ENCODE measurements around the gene PLXNA2.

DNA sequence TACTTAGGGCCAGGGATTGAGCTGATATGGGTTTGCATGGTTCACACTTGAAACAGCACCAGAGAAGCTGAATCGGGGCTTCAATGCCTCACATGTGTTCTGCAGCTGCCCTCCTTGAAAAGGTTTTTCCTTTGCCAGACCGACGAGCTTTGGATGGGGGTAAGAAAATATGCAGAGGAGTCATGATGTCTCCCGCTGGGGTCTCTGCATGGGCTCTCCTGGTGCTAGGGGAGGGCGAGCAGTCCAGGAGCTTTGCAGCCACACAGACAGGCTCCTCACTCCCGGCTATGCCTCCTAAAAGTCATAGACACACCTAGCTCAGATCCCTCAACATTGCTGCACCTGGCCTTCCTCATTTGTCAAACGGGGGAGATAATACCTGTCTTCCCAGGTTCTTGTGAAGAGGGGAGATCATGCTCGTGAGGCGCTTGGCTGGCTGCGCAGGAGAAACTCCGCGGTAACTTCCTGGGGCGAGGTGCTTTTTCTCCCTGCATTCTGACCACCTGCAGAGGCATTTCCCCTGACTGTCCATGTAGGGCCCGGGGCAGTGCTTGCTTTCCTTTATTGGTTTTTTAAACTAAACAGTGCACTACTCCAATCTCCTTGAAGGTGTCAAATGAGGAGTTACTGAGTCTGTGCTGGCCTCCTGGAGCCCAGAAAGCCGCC lies 112.4 kb downstream of the PLXNA2 start:
- TF ChIP-seq, protein P1, sequence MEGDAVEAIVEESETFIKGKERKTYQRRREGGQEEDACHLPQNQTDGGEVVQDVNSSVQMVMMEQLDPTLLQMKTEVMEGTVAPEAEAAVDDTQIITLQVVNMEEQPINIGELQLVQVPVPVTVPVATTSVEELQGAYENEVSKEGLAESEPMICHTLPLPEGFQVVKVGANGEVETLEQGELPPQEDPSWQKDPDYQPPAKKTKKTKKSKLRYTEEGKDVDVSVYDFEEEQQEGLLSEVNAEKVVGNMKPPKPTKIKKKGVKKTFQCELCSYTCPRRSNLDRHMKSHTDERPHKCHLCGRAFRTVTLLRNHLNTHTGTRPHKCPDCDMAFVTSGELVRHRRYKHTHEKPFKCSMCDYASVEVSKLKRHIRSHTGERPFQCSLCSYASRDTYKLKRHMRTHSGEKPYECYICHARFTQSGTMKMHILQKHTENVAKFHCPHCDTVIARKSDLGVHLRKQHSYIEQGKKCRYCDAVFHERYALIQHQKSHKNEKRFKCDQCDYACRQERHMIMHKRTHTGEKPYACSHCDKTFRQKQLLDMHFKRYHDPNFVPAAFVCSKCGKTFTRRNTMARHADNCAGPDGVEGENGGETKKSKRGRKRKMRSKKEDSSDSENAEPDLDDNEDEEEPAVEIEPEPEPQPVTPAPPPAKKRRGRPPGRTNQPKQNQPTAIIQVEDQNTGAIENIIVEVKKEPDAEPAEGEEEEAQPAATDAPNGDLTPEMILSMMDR (IDR thresholded peaks at IDR 0.05; ENCODE audit: low read depth, low read length) = no peak
- TF ChIP-seq EZH2phosphoT487 (IDR thresholded peaks at IDR 0.05; ENCODE audit: low read depth) = no peak
